ENCODE results near the gene SHISA7. TPM values are rescaled to one million over a fixed set of nuclear protein-coding genes. Genes with fewer than 3 reads are reported as not detected.
A peak's percentile ranks its signal among the peaks of the same experiment; 100 is the strongest.

Gene SHISA7
- 1.2 TPM for total RNA-seq (ENCODE audit: insufficient read depth, low replicate concordance)

DNA sequence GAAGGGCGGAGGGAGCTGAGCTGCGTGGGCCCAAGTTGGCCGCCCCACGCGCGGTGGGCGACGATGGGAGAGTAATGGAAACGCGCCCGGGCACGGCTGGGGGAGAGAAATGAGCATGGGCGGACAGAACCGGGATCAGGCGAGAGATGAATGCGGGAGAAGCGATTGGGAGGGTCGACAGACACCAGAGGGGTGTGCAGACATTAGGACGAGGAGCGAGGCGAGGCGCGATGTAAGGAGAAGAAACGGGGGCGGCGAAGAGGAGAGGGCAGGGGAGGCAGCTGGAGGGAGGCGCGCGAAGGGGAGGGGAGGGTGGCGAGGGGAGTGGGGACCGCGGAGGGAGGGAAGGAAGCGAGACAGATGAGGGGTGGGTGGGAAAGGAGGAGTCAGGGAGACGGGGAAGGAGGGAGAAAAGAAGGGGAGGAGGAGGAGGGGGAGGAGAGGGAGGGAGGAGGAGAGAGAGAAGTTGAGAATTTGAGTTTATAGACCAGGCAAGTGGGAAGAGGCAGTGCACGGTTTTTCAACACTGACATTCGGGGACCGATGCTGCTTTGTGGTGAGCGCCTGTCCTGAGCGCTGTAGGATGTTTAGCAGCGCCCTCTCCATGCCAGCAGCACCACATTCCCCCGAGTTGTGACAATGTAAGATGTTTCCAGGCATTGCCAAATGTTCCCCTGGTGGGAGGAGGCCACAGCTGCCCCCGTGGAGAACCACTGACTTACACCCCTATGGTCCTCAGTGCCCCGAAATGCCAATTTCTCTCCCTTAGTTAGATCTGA, at the start of gene SHISA7:
SHISA7 (minus strand) TSS at position 256 of the 779 bp plus-strand sequence. CDS start 437 bp downstream, outside the sequence.
- DNase-seq (ENCODE audit: low spot score): no peak

DNA sequence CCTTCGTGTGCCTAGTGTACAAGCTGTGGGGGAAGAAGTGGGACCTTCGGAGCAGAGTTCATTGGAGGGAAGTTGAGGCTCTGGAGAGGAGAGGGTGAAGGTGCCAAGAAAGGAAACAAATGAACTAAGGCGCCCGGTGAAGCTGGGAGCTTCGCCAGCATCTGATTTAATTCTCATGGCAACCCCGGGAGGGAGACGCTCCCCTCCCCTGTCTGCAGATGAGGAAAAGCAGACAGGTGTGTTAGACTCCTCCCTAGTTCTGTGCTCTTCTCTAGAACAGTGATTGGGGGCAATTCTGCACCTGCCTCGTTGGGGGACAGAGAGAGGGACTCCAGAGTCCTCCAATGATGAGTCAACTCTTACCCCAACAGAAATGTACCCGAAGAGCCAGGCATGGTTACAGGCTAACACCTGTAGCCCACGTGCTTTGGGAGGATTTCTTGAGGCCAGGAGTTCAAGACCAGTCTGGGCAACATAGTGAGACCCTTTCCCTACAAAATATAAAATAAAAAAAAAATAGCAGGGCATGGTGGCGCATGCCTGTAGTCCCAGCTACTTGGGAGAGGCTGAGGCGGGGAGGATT, 49.4 kb upstream of the SHISA7 start:
- no peak for DNase-seq (ENCODE audit: low spot score)

DNA sequence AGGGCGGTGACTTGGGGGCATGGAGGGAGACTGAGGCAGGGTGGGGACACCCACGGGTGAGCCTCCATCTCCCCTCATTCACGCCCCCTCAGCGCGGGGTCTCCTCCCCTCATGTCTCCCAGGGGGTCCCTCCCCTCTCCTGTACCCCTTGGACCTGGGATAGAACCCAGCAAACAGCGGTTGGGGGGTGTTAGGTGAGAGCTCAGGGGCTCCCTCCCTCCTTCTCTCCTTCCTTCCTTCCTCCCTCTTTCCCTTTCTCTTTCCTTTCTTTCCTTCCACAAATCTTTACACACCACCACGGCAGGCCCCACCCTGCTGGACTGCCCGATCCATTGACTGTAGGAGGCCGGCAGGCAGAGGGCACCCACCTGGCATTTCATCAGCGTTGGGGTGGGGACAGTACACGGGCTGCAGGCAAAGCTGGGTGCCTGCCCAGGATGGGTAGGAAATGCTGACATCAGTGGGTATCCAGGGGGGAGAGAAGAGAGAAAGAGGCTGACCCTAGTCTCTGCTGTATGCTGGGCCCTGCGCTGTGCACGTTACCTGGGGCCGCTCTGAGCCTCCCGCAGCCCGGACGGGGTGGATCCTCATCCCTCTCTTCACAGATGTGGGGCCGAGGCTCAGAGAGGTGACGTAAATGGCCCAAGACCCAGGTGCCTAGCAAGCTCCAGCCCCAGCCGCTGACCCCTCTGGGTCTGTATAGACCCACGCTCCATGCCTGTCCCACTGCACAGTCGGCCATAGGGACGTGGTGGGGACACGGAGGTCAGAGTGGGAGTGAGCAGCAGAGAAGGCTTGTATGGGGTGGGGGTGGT, 48.7 kb upstream of the SHISA7 start:
- no peak for DNase-seq (ENCODE audit: low spot score)

DNA sequence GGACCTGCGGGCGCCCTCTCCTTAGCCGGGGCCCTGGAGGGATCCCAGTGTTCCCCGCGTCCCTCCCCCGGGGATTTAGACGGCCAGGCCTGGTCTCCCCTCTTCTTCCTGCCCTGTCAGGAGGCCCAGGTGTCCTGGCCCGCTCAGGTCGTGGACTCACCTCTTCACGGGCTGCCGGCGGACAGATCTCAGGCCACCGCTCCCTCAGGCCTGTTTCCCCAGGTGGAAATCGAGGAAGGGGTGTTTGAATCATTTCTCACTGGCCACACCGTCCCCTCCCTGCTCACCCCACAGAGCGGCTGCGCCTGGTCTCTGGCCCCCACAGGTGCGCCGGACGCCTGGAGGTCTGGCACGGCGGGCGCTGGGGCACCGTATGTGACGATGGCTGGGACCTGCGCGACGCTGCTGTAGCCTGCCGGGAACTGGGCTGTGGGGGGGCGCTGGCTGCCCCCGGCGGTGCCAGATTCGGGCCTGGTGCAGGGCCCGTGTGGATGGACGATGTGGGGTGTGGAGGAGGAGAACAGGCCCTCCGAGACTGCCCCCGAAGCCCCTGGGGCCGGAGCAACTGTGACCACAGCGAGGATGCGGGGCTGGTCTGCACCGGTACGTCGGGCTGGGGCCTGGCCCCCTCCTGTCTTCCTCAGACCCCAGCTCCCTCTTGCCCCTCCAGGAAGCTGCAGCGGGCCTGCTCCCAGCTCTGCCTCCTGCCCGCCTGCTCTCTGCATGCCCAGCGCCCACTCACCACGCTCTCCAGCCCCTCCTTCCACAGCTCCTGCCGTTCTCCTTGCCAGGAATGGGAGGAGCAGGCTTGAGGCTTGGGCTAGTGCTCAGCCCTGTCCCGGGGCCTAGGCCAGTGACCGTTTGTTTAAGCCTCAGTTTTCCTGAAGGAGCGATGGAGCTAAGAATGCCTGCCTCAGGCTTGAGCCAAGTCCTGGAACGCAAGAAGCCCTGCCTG, 47.7 kb upstream of the SHISA7 start:
- no peak for DNase-seq (ENCODE audit: low spot score)

DNA sequence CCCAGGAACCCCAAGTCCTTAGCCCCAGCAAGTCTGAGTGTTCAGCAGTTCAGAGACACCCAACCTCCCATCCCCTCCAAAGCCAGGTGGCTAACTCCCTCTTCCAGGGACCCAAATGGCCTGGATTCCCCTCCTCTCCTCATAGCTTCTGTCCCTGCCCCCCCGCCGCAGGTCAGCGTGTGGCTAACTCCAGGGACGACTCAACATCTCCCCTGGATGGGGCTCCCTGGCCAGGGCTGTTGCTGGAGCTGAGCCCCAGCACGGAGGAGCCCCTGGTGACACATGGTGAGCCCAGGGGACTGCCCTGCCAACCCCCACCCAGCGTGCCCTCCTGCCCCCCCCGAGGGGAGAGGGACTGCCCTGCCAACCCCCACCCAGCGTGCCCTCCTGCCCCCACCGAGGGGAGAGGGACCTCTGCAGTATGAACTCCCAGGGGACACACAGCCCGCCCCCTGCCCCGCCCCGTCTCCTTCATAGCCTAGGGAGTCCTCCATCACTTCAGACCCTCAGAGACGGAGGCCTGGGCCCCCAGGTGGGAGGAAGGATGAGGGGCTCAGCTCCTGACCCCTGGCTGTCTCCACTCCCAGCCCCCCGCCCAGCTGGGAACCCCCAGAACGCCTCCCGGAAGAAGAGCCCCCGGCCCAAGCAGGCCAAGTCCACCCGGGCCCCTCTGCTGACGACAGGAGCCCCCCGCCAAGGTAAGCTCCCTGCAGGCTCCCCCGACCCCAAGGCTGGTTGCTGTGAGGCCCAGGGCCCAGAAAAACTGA, 46.8 kb upstream of the SHISA7 start:
- DNase-seq (ENCODE audit: low spot score): no peak

DNA sequence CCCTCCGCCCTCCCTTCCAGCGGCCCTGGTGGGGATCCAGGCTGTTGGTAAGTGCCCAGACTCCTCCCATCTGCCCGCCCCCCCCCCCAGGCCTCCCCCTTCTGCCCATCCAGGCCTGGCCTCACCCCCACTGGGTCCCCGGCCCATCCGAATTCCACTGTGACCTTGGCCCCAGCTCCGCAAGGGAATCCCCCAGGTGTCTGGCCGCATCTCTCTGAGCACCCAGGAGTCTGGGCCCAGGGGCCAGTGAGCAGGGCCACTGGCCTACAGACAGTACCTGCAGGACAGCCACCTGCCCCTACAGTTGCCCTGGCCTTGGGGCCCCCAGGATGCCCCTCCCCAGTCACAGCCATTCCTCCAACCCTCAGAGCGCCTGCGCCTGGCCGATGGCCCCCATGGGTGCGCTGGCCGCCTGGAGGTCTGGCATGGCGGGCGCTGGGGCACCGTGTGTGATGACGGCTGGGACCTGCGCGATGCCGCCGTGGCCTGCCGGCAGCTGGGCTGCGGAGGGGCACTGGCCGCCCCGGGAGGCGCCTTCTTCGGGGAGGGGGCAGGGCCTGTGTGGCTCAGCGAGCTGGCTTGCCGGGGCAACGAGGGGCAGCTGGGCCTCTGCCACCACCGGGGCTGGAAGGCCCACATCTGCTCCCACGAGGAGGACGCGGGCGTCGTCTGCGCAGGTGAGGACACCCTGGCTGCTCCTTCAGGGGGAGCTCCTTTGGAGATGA, 46.0 kb upstream of the SHISA7 start:
- peak; percentile 70 for DNase-seq (ENCODE audit: low spot score)

DNA sequence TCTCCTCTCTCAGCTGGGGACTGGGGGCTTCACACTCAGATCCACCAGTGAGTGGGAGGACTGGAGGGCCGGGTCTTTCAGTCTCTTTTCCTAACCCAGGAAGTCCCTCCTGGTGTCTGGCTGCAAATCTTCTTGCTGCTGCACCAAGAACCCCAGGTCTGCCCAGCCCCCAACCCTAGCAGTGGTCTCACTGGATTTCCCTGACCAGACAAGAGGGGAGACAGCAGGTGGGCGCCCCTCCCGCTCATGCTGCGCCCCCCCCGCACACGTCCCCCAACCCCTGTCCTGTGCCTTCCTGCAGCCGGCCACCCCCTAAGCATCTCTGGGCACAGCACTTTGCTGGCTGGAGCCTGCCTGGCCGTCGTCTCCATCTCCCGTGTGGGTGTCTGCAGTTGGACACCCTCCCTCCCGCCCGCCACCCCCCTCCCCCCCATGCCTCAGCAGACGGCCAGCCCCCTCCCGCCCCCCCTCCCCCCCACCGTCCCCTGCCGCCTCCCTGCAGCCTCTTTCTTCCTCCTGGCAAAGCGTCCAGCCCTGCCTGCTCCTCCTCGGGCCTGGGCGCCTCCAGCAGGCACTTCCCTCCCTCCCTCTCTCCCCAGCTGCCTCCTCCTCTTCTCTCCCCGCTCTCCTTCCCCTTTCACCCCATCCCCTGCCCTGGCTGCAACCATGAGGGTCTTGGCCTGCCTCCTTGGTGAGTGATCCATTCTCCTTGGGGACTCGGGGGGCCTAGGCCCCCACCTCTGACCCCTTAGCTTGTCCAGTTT, 45.0 kb upstream of the SHISA7 start, which contains the start of gene SSC5D:
SSC5D (plus strand) TSS at position 513 of the 764 bp plus-strand sequence; CDS start at position 667, 154 bp downstream.
- peak; percentile 87 for DNase-seq (ENCODE audit: low spot score)

DNA sequence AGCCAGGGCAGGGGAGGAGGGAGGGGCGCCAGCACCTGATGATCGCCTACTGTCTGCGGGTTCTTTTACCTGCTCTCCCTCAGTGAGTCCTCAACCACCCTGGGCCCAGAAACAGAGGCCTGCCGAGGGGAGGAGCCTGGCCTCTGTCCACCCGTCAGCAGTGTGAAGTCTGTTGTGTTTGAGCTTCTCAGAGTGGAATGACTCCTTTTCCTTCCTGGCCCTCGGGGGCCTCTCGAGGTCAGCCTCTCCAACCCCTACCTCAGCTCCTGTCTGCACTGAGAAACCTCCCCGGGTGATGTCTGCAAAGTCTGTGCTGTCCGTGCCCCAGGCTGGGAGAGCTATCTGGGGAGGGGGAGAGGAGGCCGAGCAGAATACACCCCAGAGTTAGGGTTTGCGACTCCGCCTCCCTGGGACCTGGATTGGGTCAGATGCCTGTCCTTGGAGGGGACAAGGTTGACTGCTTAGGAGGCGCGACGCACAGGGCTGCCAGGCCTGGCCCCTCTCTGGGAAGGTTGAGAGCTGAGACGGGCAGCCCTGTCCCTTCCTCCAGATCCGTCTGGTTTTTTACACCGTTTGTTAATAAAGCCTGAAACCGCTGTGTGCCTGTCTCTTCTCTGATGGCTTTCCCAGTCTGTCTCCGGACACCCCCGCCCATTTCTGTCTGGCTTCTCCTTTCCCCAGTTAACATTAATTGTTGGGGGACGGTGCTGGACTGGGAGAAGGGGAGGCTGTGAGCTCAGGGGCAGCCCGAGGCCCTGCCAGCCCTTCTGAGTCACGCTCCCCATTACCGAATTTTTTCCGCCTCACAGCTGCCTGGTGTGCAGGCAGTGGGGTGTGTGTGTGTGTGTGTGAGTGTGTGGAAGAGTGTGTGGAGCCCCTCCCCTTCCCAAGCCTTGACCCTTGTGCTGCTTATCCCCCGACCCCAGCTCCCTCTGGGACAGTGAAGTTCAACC, 44.1 kb upstream of the SHISA7 start:
- DNase-seq (ENCODE audit: low spot score): peak; percentile 96

DNA sequence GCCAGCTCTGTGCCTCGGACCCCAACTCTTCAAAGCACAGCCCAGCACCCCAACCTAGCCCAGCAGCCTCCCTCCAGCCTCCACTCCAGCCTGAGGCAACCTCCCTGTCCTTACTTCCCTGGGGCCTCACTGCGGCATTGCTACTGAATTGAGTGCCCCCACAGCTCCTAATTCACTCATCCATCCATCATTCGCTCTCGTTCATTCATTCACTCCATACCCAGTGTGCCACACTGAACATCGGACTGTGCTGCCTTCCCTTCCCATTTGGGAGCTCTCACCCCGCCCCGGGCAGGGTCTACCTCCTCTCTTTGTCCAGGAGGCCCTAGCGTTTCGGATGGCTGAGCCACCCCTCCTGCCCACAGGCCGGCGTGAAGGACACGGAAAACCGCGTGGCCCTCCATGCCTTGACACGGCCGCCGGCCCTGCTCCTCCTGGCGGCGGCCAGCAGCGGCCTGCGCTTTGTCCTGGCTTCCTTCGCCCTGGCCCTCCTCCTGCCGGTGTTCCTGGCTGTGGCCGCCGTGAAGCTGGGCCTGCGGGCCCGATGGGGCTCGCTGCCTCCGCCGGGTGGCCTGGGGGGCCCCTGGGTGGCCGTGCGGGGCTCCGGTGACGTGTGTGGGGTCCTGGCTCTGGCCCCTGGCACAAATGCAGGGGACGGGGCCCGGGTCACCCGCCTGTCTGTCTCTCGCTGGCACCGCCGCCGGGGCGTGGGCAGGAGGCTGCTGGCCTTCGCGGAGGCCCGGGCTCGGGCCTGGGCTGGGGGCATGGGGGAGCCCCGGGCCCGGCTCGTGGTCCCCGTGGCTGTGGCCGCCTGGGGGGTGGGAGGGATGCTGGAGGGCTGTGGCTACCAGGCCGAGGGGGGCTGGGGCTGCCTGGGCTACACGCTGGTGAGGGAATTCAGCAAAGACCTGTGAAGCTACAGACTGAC, 43.2 kb upstream of the SHISA7 start:
- no peak for DNase-seq (ENCODE audit: low spot score)

DNA sequence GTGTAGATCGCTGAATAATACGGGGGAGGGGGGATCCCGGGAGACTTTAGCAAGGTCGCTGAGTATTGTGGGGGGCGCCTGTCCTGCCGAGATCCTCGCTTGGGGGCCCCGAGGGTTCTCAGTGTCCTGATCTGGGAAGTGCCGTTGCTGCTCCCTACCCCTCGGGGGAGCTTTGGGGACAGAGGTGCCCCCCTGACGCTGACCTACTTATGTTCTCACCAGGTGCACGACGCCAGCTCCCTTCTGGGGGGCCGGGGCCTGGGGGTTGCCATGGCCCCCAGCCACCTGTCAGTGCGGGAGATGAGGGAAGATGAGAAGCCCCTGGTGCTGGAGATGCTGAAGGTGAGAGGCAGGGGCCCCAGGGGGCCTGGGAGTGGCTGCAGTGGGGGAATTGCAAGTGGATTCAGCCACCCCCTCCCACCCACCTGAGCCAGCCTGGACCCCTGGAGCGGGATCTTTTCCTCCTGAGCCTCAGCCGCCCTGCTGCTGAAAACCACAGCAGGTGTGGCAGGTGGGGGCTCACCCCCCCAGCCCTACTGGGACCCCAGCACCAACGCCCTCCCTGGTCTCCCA, 42.4 kb upstream of the SHISA7 start:
- DNase-seq (ENCODE audit: low spot score): no peak

DNA sequence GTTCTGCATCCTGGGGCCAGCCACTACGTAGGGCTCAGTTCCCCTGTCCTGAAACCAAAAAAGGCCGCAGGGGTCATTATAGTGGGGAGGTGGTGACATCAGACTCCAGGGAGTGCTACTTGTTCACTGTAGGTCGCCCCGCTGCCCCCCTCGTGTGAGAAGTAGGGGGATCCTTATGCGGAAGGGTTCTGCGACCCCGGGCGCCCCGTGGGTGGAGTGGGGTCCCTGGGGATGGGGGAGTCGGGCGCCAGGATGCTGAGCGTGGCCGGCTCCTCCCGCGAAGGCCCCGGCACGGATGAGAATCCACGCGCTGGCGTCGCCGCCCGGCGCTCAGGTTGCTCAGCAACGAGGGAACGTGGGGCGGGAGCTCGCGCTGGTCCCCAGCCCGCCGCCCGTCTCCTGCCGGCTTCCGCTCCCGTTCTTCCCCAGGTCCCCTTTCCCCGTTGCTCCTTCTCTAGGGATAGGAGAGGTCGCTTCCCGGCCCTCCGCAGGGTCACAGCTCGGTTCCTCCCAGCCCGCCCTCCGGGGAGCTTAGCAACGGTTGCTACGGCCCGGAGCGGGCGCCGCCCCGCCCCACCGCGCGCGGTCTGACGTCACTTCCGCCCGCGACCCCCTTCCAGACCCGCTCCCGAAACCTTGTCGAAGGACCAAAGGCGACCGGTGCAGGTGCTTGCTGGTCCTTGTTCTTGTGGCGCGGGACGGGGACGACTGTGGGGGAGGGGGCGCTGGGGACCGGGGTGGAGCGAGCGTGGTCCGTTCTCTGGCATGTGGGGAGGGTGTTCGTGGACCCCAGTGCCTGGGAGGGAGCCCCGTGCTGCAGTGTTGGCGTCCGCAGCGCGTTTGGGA, 41.7 kb upstream of the SHISA7 start, which contains the start of gene NAT14:
NAT14 (plus strand) TSS at position 596 of the 846 bp plus-strand sequence. CDS start 521 bp downstream, outside the sequence.
- peak; percentile 76 for DNase-seq (ENCODE audit: low spot score)

DNA sequence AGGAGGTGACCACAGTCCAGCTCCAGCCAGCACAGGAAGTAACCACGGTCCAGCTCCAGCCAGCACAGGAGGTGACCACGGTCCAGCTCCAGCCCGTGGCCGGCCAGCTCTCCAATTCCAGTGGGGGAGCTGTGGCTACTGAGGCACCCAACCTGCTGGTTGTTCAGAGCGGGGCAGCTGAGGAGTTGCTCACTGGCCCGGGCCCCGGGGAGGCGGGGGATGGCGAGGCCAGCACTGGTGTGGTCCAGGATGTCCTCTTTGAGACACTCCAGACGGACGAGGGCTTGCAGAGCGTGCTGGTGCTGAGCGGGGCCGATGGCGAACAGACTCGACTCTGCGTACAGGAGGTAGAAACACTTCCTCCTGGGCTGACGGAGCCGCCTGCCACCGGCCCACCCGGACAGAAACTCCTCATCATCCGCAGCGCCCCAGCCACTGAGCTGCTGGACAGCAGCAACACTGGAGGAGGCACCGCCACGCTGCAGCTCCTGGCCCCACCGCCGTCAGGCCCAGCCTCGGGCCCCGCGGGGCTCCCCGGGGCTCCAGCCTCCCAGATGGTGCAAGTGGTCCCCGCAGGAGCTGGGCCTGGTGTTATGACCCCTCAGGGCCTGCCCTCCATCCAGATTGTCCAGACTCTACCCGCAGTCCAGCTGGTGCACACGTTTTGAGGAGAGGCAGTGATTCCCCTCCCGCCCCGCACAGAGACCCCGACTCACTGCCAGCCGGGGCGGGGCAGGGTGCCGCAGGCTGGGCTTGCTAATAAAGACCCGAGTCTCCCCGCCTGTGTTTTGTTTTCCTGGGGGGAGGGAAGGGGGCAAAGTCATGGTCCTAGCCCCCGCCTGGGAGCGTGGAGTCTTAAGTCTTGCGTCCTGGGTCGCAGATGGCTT, 40.8 kb upstream of the SHISA7 start:
- DNase-seq (ENCODE audit: low spot score): no peak

DNA sequence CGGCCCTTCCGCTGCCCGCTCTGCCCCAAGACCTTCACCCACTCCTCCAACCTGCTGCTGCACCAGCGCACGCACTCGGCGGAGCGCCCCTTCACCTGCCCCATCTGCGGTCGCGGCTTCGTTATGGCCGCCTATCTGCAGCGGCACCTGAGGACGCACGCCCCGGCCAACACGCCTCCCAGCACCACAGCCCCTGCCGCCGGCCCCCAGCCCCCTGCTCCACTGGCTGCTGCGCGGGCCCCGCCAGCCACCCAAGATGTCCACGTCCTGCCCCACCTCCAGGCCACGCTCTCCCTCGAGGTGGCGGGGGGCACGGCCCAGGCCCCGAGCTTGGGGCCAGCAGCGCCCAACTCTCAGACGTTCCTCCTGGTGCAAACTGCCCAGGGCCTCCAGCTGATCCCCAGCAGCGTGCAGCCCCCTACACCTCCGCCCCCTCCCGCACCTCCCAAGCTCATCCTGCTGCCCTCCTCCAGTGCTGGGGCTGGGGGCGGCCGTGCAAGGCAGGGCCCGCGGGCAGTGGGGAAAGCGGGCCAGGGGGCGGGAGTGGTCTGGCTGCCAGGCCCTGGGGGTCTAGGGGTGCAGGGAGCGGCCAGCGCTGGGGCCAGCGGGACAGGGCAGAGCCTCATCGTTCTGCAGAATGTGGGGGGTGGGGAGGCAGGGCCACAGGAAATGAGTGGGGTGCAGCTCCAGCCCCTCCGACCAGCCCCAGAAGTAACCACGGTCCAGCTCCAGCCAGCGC, 40.0 kb upstream of the SHISA7 start:
- no peak for DNase-seq (ENCODE audit: low spot score)

Data from umbilical cord (tissue), 2 donors.